Testis (tissue), 3 donors: ENCODE results near the gene ABCD4. TPM values are rescaled to one million over a fixed set of nuclear protein-coding genes. Genes with fewer than 3 reads are reported as not detected.

Source experiments
- DNase-seq: peaks from one replicate; pipeline ENCODE4 v3.0.0-alpha.2; 2019
- H3K27ac ChIP-seq, 2 donors: fragments of 200-600 bp; sonication (generic); one replicate each; pipeline ENCODE4 v1.5.1; 2019
- H3K27me3 ChIP-seq: fragments of 200-600 bp; sonication (generic); one replicate; pipeline ENCODE4 v1.5.1; 2019
- H3K36me3 ChIP-seq: fragments of 200-600 bp; sonication (generic); one replicate; pipeline ENCODE4 v1.5.1; 2017; ENCODE audit warnings: low read depth; ENCODE audit errors: missing control alignments
- H3K4me1 ChIP-seq: fragments of 200-600 bp; sonication (generic); one replicate; pipeline ENCODE4 v1.5.1; 2019
- H3K4me3 ChIP-seq, 2 donors: fragments of 200-600 bp; sonication (generic); one replicate each; pipeline ENCODE4 v1.5.1; 2017 to 2019
- H3K9me3 ChIP-seq: fragments of 200-600 bp; sonication (generic); one replicate; pipeline ENCODE4 v1.5.1; 2017
- CTCF ChIP-seq, 3 experiments: fragments of 450-650 bp in 2 of 3; fragments of 200-600 bp in 1 of 3; sonication (generic) in 1 of 3; IDR thresholded peaks; one replicate each; pipeline ENCODE4 v1.5.1; 2016 to 2019; ENCODE audit warnings: antibody characterized with exemption in 3 of 3, mild to moderate bottlenecking in 2 of 3, moderate library complexity in 1 of 3
- POLR2A ChIP-seq: fragments of 450-650 bp; IDR thresholded peaks from one replicate; pipeline ENCODE4 v1.6.1; 2017; ENCODE audit warnings: antibody characterized with exemption, mild to moderate bottlenecking, moderate library complexity
- WGBS, 2 donors: methylation state at CpG; one replicate each; pipeline ENCODE4 v1.1.5; 2018; 5-methylcytosine and 5-hydroxymethylcytosine counted together
- intact Hi-C: fragments of 100-400 bp; cut with DNase I; formaldehyde crosslinking; loops from one replicate; pipeline ENCODE4 v1.15.1; 2023; ENCODE audit warnings: low total_unique reads
- polyA plus RNA-seq: library from polyadenylated mRNA; stranded (reverse); fragments of 350-450 nt; fragmentation: Illumina TruSeq; extraction: RNeasy Lipid Tissue Mini Kit (QIAGEN cat#74804); gene quantifications from one replicate; pipeline ENCODE4 v1.2.3, GENCODE V29; 2014; ENCODE audit warnings: low read depth, low replicate concordance; ENCODE audit not compliant: insufficient read depth
- total RNA-seq, 2 donors: library from RNA; depleted of rRNA; stranded (reverse); fragments of >200 nt; gene quantifications; one replicate each; pipeline ENCODE4 v1.2.3, GENCODE V29; 2016

The ABCD4 gene
- total and polyA plus RNA-seq, 3 donors from 2014 or later: 53.8 to 89.4 (median 86.7) TPM

DNA sequence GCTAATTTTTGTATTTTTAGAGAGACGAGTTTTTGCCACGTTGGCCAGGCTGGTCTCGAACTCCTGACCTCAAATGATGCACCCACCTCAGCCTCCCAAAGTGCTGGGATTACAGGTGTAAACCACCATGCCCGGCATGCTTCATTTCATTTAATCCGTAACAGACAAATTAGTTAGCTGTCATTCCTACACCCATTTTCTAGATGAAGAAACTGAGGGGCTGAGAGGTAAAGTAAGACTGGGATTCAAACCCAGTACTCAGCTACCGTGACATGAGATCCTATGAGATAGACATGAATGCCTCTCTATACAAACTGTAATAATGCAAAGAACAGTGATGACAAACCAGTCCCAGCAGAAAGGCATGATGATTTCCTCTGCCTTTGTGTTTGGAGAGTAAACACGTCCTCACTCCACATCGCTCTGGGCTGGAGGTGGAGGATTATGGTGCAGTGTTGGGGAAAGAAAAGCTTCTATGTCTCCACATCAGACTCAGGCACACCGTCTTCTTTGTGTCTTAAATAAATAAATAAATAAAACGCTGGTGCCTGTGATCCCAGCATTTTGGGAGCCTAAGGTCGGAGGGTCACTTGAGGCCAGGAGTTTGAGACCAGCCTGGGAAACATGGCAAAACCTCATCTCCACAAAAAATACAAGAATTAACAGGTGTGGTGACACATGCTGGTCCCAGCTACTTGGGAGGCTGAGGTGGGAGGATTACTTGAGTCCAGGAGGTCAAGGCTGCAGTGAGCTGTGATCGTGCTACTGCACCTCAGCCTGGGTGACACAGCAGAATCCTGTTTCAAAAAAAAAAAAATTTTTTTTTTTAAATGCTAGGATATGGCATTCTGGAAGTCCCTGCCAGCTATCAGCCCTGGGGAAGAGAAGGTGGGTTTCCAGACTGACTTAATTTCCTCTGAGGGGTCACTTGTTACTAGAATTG lies 53.0 kb downstream of the ABCD4 start:
- intact Hi-C loops: loop anchor here (10.0 kb wide), 1 partner anchor 135 kb away; no protein-coding TSS in a partner anchor
- no peak overlapping the region for H3K27ac ChIP-seq
- no peak for DNase-seq

DNA sequence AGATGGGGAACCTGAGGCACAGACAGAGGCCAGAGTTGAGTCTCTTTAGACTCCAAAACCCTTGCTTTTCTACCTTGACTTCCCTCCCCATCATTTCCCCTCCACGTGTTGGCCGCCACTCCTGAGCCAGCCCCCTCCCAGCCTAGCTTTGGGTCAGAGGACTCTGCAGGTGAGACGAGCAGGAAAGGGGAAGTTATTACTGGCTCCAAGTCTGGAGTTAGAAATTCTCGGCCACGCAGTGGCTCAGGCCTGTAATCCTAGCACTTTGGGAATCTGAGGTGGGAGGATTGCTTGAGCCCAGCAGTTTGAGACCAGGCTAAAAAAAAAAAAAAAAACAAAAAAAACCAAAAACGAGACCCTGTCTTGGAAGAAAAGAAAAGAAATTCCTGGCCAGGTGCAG lies 54.7 kb downstream of the ABCD4 start:
- Histone ChIP-seq H3K27me3 (no peaks in the 10 kb centered on the region), H3K27ac (no peak overlapping the region), H3K4me3 (no peak overlapping the region), H3K9me3 (no peaks in the 10 kb centered on the region), H3K4me1 (no peaks in the 10 kb centered on the region), H3K36me3 (no peaks in the 10 kb centered on the region)
- intact Hi-C loops: no loop called here
- 46 to 62% methylated on average over 6 of the region's 6 CpGs for WGBS, 2 donors
- no peak for TF ChIP-seq CTCF (IDR thresholded peaks at IDR 0.05)
- TF ChIP-seq POLR2A: no peak
- no peak for DNase-seq

More for the DNA sequence above, 53.0 kb downstream of the ABCD4 start:
- Histone ChIP-seq H3K4me3 (no peak overlapping the region), H3K9me3 (no peaks in the 10 kb centered on the region), H3K36me3 (no peaks in the 10 kb centered on the region), H3K4me1 (no peaks in the 10 kb centered on the region), H3K27me3 (no peaks in the 10 kb centered on the region)
- TF ChIP-seq CTCF (IDR thresholded peaks at IDR 0.05): no peak
- TF ChIP-seq POLR2A: no peak
- WGBS, 2 donors: 78 to 79% methylated on average over 12 of the region's 12 CpGs

- intact Hi-C loops: no loop called here
- Histone ChIP-seq H3K27me3 (no peaks in the 10 kb centered on the region), H3K27ac (no peak overlapping the region), H3K9me3 (no peaks in the 10 kb centered on the region), H3K4me1 (peaks cover 3% of the 10 kb centered on the region), H3K36me3 (no peaks in the 10 kb centered on the region), H3K4me3 (no peak overlapping the region)
- DNase-seq: no peak
- 84 to 86% methylated on average over 8 of the region's 8 CpGs for WGBS, 2 donors
- TF ChIP-seq CTCF (IDR thresholded peaks at IDR 0.05) (no peak), POLR2A (no peak)
Observed at GRCh38 chr14:74246542-74246941, 56.2 kb downstream of the ABCD4 start.

- no peak for TF ChIP-seq POLR2A
- TF ChIP-seq CTCF (IDR thresholded peaks at IDR 0.05): no peak
- intact Hi-C loops: no loop called here
- Histone ChIP-seq H3K9me3 (no peaks in the 10 kb centered on the region), H3K4me3 (no peak overlapping the region), H3K27ac (no peak overlapping the region), H3K4me1 (peaks cover 11% of the 10 kb centered on the region), H3K27me3 (no peaks in the 10 kb centered on the region), H3K36me3 (no peaks in the 10 kb centered on the region)
- WGBS, 2 donors: 88 to 94% methylated on average over 6 to 7 of the region's 7 CpGs
- no peak for DNase-seq
Observed at GRCh38 chr14:74245292-74245691, 57.4 kb downstream of the ABCD4 start.
